ENCODE data around the gene RBBP8NL. TPM values are rescaled to one million over a fixed set of nuclear protein-coding genes. Genes with fewer than 3 reads are reported as not detected.

The RBBP8NL gene
- total RNA-seq, 2 donors from 2014 or later = 0.40 TPM; not detected in 1

DNA sequence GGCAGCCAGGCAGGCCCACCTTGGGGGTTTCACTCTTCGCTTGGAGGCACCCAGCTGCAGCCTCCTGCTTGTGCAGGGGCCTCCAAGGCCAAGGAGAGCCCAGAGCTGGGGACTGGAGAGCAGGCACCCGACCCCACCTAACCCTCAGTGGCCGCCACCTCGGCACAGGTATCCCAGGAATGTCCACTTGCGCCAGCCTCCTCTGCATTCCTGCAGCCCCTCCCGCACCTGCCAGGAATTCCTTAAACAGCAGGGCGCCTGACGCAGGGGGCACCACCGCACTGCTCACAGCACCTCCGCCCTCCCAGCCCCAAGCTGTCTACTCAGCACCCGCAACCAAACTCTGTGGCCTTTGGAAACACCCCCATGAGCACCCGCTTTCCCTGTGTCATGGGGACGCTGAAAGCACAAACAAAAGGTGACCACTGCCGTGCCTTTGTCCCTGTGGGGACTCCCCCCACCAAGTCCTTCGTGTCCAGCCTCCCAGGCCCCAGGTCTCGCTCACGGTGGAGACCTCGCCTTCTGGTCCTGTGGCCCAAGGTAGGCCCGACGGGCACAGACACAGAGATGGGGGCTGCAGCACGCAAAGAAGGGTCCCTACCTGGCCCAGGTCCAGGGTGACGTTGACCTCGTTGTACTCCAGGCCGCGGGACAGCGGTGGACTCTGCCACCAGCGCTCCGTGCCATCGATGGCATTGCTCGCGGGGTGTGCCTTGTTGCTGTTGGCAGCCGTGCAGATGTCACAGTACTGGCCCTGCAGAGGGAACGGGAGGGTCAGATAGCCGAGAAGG lies 65.3 kb downstream of the RBBP8NL start:
- H3K27ac ChIP-seq (ENCODE audit: low read depth, low read length) = peak overlapping the region; percentile 81
- TF ChIP-seq, protein P1, sequence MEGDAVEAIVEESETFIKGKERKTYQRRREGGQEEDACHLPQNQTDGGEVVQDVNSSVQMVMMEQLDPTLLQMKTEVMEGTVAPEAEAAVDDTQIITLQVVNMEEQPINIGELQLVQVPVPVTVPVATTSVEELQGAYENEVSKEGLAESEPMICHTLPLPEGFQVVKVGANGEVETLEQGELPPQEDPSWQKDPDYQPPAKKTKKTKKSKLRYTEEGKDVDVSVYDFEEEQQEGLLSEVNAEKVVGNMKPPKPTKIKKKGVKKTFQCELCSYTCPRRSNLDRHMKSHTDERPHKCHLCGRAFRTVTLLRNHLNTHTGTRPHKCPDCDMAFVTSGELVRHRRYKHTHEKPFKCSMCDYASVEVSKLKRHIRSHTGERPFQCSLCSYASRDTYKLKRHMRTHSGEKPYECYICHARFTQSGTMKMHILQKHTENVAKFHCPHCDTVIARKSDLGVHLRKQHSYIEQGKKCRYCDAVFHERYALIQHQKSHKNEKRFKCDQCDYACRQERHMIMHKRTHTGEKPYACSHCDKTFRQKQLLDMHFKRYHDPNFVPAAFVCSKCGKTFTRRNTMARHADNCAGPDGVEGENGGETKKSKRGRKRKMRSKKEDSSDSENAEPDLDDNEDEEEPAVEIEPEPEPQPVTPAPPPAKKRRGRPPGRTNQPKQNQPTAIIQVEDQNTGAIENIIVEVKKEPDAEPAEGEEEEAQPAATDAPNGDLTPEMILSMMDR (conservative IDR thresholded peaks at IDR 0.05) = no peak
- Mint-ChIP-seq H3K9me3 (no peaks in the 10 kb centered on the region), H3K36me3 (ENCODE audit: low read depth) (peaks cover 3% of the 10 kb centered on the region), H3K4me1 (peaks cover 24% of the 10 kb centered on the region), H3K27ac (peak overlapping the region; percentile 96), H3K4me3 (peak overlapping the region; percentile 17), H3K27me3 (ENCODE audit: insufficient read depth) (no peaks in the 10 kb centered on the region)
- peak; percentile 97 for DNase-seq
- peaks cover 38% of the 10 kb centered on the region for H3K4me1 ChIP-seq (ENCODE audit: control insufficient read depth, insufficient read depth, low read length)
- no peaks in the 10 kb centered on the region for H3K27me3 ChIP-seq (ENCODE audit: control insufficient read depth, insufficient read depth, low read length, poor library complexity, severe bottlenecking)
- WGBS, 2 experiments (ENCODE audit: insufficient coverage in 1 of 2, insufficient read length in 1 of 2) = 72 to 76% methylated on average over 16 to 34 of the region's 34 CpGs
- H3K9me3 ChIP-seq (ENCODE audit: control insufficient read depth, low read length) = no peaks in the 10 kb centered on the region
- peaks cover 16% of the 10 kb centered on the region for H3K36me3 ChIP-seq (ENCODE audit: control insufficient read depth, insufficient read depth, low read length)
- peak overlapping the region; percentile 82 for H3K9ac ChIP-seq (ENCODE audit: extremely low read depth, low read length, poor library complexity, severe bottlenecking)
- no peak overlapping the region for H3K4me3 ChIP-seq (ENCODE audit: low read length)

DNA sequence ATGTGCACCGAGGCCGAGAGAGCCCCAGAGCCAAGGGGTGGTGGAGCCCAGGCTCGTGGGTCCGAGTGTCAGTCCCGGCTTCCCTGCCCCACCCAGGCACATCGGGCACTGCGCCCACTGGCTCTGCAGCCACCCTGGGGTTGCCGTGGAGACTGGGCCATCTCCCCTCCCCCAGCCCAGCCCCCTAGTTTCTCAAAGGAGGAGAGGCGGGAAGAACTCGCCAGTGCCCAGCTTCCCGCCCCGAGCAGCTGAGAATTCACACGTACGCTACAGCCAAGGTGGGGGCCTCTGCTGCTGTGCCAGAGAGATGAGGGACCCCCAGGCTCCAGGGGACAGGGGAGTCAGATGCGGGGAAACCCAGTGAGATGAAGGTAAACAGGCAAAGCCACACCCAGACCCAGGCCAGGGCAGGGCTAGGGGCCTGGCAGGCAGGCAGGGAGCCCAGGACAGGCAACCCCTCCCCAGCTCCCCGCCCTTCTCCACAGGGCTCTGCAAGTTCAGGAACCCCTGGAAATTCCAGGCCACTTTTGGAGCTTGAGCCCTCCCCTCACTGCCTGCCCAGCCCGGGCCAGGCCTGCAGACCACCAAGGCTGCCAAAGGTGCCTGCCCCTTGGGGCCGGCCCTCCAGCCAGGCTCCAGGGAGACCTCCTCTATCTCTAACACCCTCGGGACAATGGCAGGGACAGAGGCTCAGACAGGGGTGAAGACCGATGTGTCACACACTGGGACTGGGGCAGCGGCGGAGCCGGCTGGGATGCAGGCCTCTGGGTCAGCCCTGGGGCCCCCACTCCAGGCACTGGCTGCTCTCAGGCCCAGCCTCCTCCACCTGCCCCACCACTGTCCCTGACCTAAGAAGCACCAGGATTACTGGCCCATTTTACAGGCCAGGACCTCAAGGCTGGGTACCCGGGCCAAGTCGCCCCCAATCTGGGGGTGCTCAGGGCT lies 66.2 kb downstream of the RBBP8NL start:
- Histone ChIP-seq H3K9me3 (ENCODE audit: control insufficient read depth, low read length) (no peaks in the 10 kb centered on the region), H3K27me3 (ENCODE audit: control insufficient read depth, insufficient read depth, low read length, poor library complexity, severe bottlenecking) (no peaks in the 10 kb centered on the region), H3K9ac (ENCODE audit: extremely low read depth, low read length, poor library complexity, severe bottlenecking) (peak overlapping the region; percentile 82), H3K27ac (ENCODE audit: low read depth, low read length) (peak overlapping the region; percentile 81), H3K4me1 (ENCODE audit: control insufficient read depth, insufficient read depth, low read length) (peaks cover 46% of the 10 kb centered on the region), H3K36me3 (ENCODE audit: control insufficient read depth, insufficient read depth, low read length) (peaks cover 23% of the 10 kb centered on the region), H3K4me3 (ENCODE audit: low read length) (no peak overlapping the region)
- Mint-ChIP-seq H3K4me1 (peaks cover 27% of the 10 kb centered on the region), H3K27me3 (ENCODE audit: insufficient read depth) (no peaks in the 10 kb centered on the region), H3K9me3 (no peaks in the 10 kb centered on the region), H3K27ac (peak overlapping the region; percentile 96), H3K4me3 (peak overlapping the region; percentile 17), H3K36me3 (ENCODE audit: low read depth) (peaks cover 3% of the 10 kb centered on the region)
- DNase-seq = peak; percentile 87
- TF ChIP-seq, protein P1 (conservative IDR thresholded peaks at IDR 0.05) = no peak
- 71 to 78% methylated on average over 11 to 25 of the region's 25 CpGs for WGBS, 2 experiments (ENCODE audit: insufficient coverage in 1 of 2, insufficient read length in 1 of 2)

Other genes with a start within 250 kb of the RBBP8NL start
- 10 to 100 TPM; 28.2 to 29.6 TPM for gene MTG2, start 244.5 kb downstream of the RBBP8NL start, total RNA-seq
- gene HRH3, start 207.3 kb downstream of the RBBP8NL start, total RNA-seq = under 1 TPM in 1 of 2 donors, not detected in 1; 0.44 TPM
- 10 to 100 TPM; 46.7 to 50.3 TPM for gene OSBPL2, start 189.0 kb downstream of the RBBP8NL start, total RNA-seq
- gene ADRM1, start 124.5 kb downstream of the RBBP8NL start, total RNA-seq = 100 to 1,000 TPM; 105 to 106 TPM
- 100 to 1,000 TPM; 315 to 369 TPM for gene LAMA5, start 60.2 kb downstream of the RBBP8NL start, total RNA-seq
- gene RPS21, start 40.4 kb downstream of the RBBP8NL start, total RNA-seq = 1,000 to 10,000 TPM; 1,288 to 1,382 TPM
- 10 to 100 TPM; 10.4 to 15.6 TPM for gene CABLES2, start 20.3 kb downstream of the RBBP8NL start, total RNA-seq
- gene GATA5, start 48.5 kb upstream of the RBBP8NL start, total RNA-seq = 1 to 10 TPM; 2.5 to 6.7 TPM
- 1 to 10 TPM; 2.9 to 5.0 TPM for gene SLCO4A1, start 215.0 kb upstream of the RBBP8NL start, total RNA-seq